Measurements from ENCODE around the gene TMEM61.

- TF ChIP-seq CTCF (IDR thresholded peaks at IDR 0.05) (no peak), GABPB1 (CRISPR knock-in tag; IDR thresholded peaks at IDR 0.05) (no peak), SP1 (CRISPR knock-in tag; conservative IDR thresholded peaks at IDR 0.05) (no peak), USF1 (CRISPR knock-in tag; IDR thresholded peaks at IDR 0.05) (no peak), ZNF416 (CRISPR knock-in tag; IDR thresholded peaks at IDR 0.05) (no peak), TCF7 (CRISPR knock-in tag; IDR thresholded peaks at IDR 0.05; ENCODE audit: low read depth) (no peak), FOXK1 (CRISPR knock-in tag; IDR thresholded peaks at IDR 0.05) (no peak), NR2C2 (CRISPR knock-in tag; IDR thresholded peaks at IDR 0.05) (no peak), ELF4 (CRISPR knock-in tag; IDR thresholded peaks at IDR 0.05; ENCODE audit: low read depth) (no peak), ZNF532 (CRISPR knock-in tag; IDR thresholded peaks at IDR 0.05; ENCODE audit: borderline replicate concordance) (no peak), NFATC4 (CRISPR knock-in tag; IDR thresholded peaks at IDR 0.05) (no peak), SOX15 (CRISPR knock-in tag; IDR thresholded peaks at IDR 0.05) (no peak), E2F5 (CRISPR knock-in tag; IDR thresholded peaks at IDR 0.05) (no peak), ZNF232 (CRISPR knock-in tag; IDR thresholded peaks at IDR 0.05) (no peak)
Observed at GRCh38 chr1:54947540-54947939, 32.9 kb upstream of the TMEM61 start.
